Measurements from ENCODE around the gene GLRX5.

DNA sequence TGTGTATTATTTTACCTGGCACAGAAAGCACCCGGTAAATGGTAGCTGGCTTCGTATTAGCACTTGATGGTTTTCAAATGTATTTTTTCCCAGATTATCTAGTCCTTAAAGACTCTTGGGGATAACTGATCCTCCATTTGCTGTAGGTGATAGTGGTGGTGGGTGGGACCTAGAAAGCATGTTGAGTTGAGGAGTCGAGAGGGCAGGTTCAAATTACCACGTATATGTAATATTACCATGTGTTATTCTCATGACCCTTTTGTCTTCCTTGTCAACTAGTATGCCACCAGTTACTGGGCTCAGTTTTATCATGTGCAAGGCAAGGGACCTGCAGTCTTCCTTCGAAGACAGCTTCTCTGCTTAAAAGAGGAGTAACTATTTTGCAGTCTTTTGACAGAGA, 1.8 kb downstream of the GLRX5 start:
- TF ChIP-seq POLR2A (IDR thresholded peaks at IDR 0.05; ENCODE audit: extremely low read depth, insufficient read length) (no peak), MYC (IDR thresholded peaks at IDR 0.05; ENCODE audit: low read depth, low read length) (no peak)
- TF ChIP-seq, protein P1, sequence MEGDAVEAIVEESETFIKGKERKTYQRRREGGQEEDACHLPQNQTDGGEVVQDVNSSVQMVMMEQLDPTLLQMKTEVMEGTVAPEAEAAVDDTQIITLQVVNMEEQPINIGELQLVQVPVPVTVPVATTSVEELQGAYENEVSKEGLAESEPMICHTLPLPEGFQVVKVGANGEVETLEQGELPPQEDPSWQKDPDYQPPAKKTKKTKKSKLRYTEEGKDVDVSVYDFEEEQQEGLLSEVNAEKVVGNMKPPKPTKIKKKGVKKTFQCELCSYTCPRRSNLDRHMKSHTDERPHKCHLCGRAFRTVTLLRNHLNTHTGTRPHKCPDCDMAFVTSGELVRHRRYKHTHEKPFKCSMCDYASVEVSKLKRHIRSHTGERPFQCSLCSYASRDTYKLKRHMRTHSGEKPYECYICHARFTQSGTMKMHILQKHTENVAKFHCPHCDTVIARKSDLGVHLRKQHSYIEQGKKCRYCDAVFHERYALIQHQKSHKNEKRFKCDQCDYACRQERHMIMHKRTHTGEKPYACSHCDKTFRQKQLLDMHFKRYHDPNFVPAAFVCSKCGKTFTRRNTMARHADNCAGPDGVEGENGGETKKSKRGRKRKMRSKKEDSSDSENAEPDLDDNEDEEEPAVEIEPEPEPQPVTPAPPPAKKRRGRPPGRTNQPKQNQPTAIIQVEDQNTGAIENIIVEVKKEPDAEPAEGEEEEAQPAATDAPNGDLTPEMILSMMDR (IDR thresholded peaks at IDR 0.05; ENCODE audit: low read depth, low read length), result no peak
- TF ChIP-seq, protein P2, sequence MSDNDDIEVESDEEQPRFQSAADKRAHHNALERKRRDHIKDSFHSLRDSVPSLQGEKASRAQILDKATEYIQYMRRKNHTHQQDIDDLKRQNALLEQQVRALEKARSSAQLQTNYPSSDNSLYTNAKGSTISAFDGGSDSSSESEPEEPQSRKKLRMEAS (IDR thresholded peaks at IDR 0.05; ENCODE audit: low read depth, low read length), result no peak

All from NB4 (cell line).